C4-2B (cell line): ENCODE measurements around the gene ARCN1.

Experiments
- H3K27ac ChIP-seq: fragments of 450-650 bp; 2 replicates; pipeline ENCODE4 v1.5.1; 2017
- CTCF ChIP-seq: fragments of 450-650 bp; conservative IDR thresholded peaks from 2 replicates; pipeline ENCODE4 v1.5.1; 2017; ENCODE audit warnings: mild to moderate bottlenecking
- ZFX ChIP-seq: fragments of 450-650 bp; IDR thresholded peaks from 2 replicates; pipeline ENCODE4 v1.6.1; 2017

Gene ARCN1

GRCh38 chr11:118632577-118633318, 60.5 kb downstream of the ARCN1 start:
- no peak overlapping the region for H3K27ac ChIP-seq
- TF ChIP-seq ZFX (no peak), CTCF (no peak)

- no peak overlapping the region for H3K27ac ChIP-seq
- TF ChIP-seq ZFX (no peak), CTCF (no peak)
Measured at GRCh38 chr11:118633319-118633690, 61.1 kb downstream of the ARCN1 start.

- no peak for TF ChIP-seq CTCF
- TF ChIP-seq ZFX, result no peak
- peak overlapping the region; percentile 58 for H3K27ac ChIP-seq
Measured at GRCh38 chr11:118633979-118634378, 61.8 kb downstream of the ARCN1 start.

- peak overlapping the region; percentile 58 for H3K27ac ChIP-seq
- no peak for TF ChIP-seq ZFX
- no peak for TF ChIP-seq CTCF
Measured at GRCh38 chr11:118634431-118635236, 62.4 kb downstream of the ARCN1 start.

- TF ChIP-seq ZFX, result no peak
- no peak for TF ChIP-seq CTCF
- peak overlapping the region; percentile 58 for H3K27ac ChIP-seq
Measured at GRCh38 chr11:118635237-118635591, 63.0 kb downstream of the ARCN1 start.

- TF ChIP-seq CTCF (no peak), ZFX (no peak)
- peak overlapping the region; percentile 58; the same call in 1 of the 2 replicates for H3K27ac ChIP-seq
Measured at GRCh38 chr11:118635642-118636041, 63.4 kb downstream of the ARCN1 start.

GRCh38 chr11:118636569-118637290, 64.5 kb downstream of the ARCN1 start:
- no peak overlapping the region for H3K27ac ChIP-seq
- TF ChIP-seq CTCF (no peak), ZFX (no peak)
